ENCODE data around the gene SLC9A9. TPM values are rescaled to one million over a fixed set of nuclear protein-coding genes. Genes with fewer than 3 reads are reported as not detected.

SLC9A9 gene
- polyA plus RNA-seq, 1 donor from 2014 or later = 0.54 TPM

DNA sequence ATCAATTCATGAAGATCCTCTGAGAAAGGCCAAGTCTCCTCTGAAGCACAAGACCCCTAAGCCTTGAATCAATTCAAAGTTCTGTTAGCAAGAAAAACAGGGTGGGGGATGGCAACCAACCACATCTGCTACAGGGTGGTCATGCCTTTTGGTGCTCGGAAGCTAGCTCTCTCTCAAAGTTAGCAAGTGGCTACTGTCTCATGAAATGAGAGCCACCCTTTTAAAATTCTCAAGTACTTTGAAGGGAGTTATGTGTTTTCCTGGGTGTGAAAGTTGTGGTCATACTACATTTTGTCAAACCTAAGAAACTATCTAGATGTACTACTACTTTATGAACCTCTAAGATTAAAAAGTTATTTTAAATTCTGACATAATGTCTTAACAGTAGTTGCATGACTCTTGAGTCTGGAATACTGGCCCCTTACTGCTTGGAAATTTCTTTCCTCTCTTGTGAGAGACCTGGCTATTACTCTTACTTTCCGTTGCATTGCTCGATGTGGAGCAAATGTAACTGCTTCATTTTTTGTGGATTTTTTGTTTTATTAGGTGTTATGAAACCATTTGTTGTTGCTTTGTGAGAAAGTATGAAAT is 612.6 kb downstream of the SLC9A9 start:
- TF ChIP-seq SMC3 (conservative IDR thresholded peaks at IDR 0.05; ENCODE audit: poor library complexity) (no peak), REST (IDR thresholded peaks at IDR 0.05; ENCODE audit: borderline replicate concordance) (no peak), EP300 (conservative IDR thresholded peaks at IDR 0.05; ENCODE audit: poor library complexity, severe bottlenecking) (no peak), EZH2 (IDR thresholded peaks at IDR 0.05; ENCODE audit: borderline replicate concordance, insufficient read depth, low read length, poor library complexity, severe bottlenecking) (no peak), TAF1 (IDR thresholded peaks at IDR 0.05; ENCODE audit: low read depth) (no peak), RAD21 (conservative IDR thresholded peaks at IDR 0.05) (no peak), MXI1 (conservative IDR thresholded peaks at IDR 0.05; ENCODE audit: poor library complexity, severe bottlenecking) (no peak), POLR2AphosphoS5 (IDR thresholded peaks at IDR 0.05) (no peak)
- TF ChIP-seq, protein P1, sequence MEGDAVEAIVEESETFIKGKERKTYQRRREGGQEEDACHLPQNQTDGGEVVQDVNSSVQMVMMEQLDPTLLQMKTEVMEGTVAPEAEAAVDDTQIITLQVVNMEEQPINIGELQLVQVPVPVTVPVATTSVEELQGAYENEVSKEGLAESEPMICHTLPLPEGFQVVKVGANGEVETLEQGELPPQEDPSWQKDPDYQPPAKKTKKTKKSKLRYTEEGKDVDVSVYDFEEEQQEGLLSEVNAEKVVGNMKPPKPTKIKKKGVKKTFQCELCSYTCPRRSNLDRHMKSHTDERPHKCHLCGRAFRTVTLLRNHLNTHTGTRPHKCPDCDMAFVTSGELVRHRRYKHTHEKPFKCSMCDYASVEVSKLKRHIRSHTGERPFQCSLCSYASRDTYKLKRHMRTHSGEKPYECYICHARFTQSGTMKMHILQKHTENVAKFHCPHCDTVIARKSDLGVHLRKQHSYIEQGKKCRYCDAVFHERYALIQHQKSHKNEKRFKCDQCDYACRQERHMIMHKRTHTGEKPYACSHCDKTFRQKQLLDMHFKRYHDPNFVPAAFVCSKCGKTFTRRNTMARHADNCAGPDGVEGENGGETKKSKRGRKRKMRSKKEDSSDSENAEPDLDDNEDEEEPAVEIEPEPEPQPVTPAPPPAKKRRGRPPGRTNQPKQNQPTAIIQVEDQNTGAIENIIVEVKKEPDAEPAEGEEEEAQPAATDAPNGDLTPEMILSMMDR (IDR thresholded peaks at IDR 0.05; ENCODE audit: poor library complexity, severe bottlenecking) = no peak
- no peaks in the 10 kb centered on the region for H4K20me1 ChIP-seq (ENCODE audit: insufficient read depth)
- no peaks in the 10 kb centered on the region for H3K27me3 ChIP-seq (ENCODE audit: insufficient read depth, low read depth, low read length)
- H3K79me2 ChIP-seq (replicated peaks; ENCODE audit: insufficient read depth, low read length) = no peaks in the 10 kb centered on the region
- H3K9me2 ChIP-seq (ENCODE audit: insufficient read depth, low read length) = no peaks in the 10 kb centered on the region
- H3K27ac ChIP-seq (ENCODE audit: low read length) = no peak overlapping the region
- no peak overlapping the region for H3K4me3 ChIP-seq (ENCODE audit: low read length)
- H2AFZ ChIP-seq (ENCODE audit: low read depth, low read length) = no peak overlapping the region
- no peaks in the 10 kb centered on the region for H3F3A ChIP-seq (ENCODE audit: insufficient read depth, low read length, poor library complexity, severe bottlenecking)
- no peaks in the 10 kb centered on the region for H3K36me3 ChIP-seq (ENCODE audit: insufficient read depth, low read length)
- H3K9me3 ChIP-seq (ENCODE audit: low read length) = no peaks in the 10 kb centered on the region
- H3K9ac ChIP-seq (ENCODE audit: low read length) = no peak overlapping the region
- H3K4me2 ChIP-seq (ENCODE audit: low read length) = no peak overlapping the region

DNA sequence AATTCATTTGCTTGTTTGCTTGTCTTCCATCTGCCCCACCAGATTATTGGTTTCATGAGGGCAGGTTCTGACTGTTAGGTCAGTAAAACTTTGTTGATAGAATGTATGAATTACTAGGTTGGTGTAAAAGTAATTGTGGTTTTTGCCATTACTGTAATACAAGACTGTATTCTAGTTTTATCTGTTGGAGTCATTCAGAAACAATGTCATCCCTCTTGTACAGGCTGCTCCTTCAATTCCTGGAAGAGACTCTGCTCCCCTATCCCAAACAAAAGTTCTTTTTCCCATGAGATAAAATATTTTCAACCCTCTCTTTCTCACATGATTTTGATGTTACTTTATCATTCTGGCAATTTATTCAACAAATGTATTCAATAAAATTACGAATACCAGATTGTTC is 613.7 kb downstream of the SLC9A9 start:
- no peak overlapping the region for H3K4me2 ChIP-seq (ENCODE audit: low read length)
- H3K9ac ChIP-seq (ENCODE audit: low read length) = no peak overlapping the region
- no peaks in the 10 kb centered on the region for H3K36me3 ChIP-seq (ENCODE audit: insufficient read depth, low read length)
- no peak for TF ChIP-seq SMC3 (conservative IDR thresholded peaks at IDR 0.05; ENCODE audit: poor library complexity)
- TF ChIP-seq, protein P1 (IDR thresholded peaks at IDR 0.05; ENCODE audit: poor library complexity, severe bottlenecking) = no peak
- TF ChIP-seq EZH2 (IDR thresholded peaks at IDR 0.05; ENCODE audit: borderline replicate concordance, insufficient read depth, low read length, poor library complexity, severe bottlenecking) = no peak
- no peak for TF ChIP-seq RAD21 (conservative IDR thresholded peaks at IDR 0.05)
- no peak for TF ChIP-seq MXI1 (conservative IDR thresholded peaks at IDR 0.05; ENCODE audit: poor library complexity, severe bottlenecking)
- TF ChIP-seq POLR2AphosphoS5 (IDR thresholded peaks at IDR 0.05) = no peak
- TF ChIP-seq TAF1 (IDR thresholded peaks at IDR 0.05; ENCODE audit: low read depth) = no peak
- TF ChIP-seq REST (IDR thresholded peaks at IDR 0.05; ENCODE audit: borderline replicate concordance) = no peak
- no peak for TF ChIP-seq EP300 (conservative IDR thresholded peaks at IDR 0.05; ENCODE audit: poor library complexity, severe bottlenecking)
- H2AFZ ChIP-seq (ENCODE audit: low read depth, low read length) = no peak overlapping the region
- H3K4me3 ChIP-seq (ENCODE audit: low read length) = no peak overlapping the region
- H3K9me2 ChIP-seq (ENCODE audit: insufficient read depth, low read length) = no peaks in the 10 kb centered on the region
- H3K9me3 ChIP-seq (ENCODE audit: low read length) = no peaks in the 10 kb centered on the region
- no peaks in the 10 kb centered on the region for H3K27me3 ChIP-seq (ENCODE audit: insufficient read depth, low read depth, low read length)
- no peaks in the 10 kb centered on the region for H3F3A ChIP-seq (ENCODE audit: insufficient read depth, low read length, poor library complexity, severe bottlenecking)
- no peaks in the 10 kb centered on the region for H4K20me1 ChIP-seq (ENCODE audit: insufficient read depth)
- no peak overlapping the region for H3K27ac ChIP-seq (ENCODE audit: low read length)
- H3K79me2 ChIP-seq (replicated peaks; ENCODE audit: insufficient read depth, low read length) = no peaks in the 10 kb centered on the region
